Stimulated activated CD8-positive, alpha-beta memory T cell treated with anti-CD3 and anti-CD28 coated beads, Interleukin-15, amount 100 ng/mL, for 1 hour (primary cell): ENCODE measurements around the gene ANKRD6.
"Not testable (repeated sequence)": the region's sequence is repeated elsewhere in the genome, so short reads cannot be mapped to it uniquely, and the experiment has no call there.

Experiments
- DNase-seq: peaks from one replicate; pipeline ENCODE4 v3.0.0-alpha.2; 2020; ENCODE audit warnings: low read depth

ANKRD6 gene

DNA sequence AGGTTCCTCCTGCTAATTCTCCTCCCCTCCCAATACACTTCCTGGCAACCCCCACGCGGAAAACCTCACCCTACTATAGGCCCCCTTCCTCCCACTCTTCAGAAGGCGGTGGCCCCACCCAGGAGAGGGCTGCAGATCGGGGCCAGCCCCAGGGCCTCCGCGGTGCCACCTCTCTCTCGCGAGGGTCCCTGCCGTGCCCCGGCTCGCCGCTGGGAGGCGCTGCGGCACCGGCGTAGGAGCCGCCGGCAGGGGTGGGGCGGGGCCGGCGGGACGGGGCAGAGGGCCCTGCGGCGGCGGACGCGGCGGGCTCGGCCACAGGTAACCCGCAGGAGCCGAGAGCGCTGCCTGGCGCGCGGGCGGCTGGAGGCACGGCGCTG, at the start of gene ANKRD6:
Gene ANKRD6 (plus strand): TSS at position 278 of the 377 bp plus-strand sequence. CDS start 133,825 bp downstream, outside the sequence.
- peak; percentile 63 for DNase-seq

DNA sequence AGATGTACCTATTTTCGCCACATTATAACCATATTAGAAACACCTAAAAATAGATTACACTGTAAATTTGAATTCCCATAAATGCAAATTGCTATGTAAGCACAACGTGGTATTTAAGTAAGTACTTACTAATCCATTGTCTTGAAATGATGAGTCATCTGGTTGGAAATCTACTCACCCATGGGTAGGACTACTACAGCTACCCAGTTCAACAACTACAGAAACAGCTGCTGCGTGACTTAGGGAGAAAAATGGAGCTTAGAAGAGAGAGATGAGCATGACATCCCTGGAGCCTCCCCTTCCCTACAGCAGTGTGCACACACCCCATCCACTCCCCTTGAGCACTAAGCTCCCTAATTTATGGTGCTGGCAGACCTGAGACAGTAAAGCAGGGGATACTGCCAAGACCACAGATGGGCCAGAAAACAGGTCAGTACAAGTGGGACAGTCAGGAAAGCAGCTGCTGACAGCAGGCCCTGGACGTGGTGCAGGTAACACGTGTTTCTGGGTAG, 47.7 kb upstream of the ANKRD6 start:
- DNase-seq, result no peak

GRCh38 chr6:89385846-89386245, 47.1 kb upstream of the ANKRD6 start:
- DNase-seq, result no peak

GRCh38 chr6:89386917-89387491, 45.9 kb upstream of the ANKRD6 start:
- DNase-seq, result no peak

- DNase-seq, result no peak
Observed at GRCh38 chr6:89387516-89388201, 45.3 kb upstream of the ANKRD6 start.

DNA sequence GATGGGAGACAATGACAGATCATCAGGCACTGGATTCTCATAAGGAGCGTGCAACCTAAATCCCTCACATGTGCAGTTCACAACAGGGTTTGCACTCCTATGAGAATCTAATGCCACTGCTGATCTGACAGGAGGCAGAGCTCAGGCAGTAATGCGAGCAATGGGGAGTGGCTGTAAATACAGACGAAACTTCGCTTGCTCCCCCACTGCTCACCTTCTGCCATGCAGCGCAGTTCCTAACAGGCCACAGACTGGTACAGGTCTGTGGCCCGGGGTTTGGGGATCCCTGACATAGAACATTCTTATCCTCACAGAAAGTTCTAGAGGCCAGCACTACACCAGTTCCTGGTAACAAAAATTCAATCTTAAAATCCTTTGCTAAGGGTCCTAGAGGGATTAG, 44.1 kb upstream of the ANKRD6 start:
- DNase-seq, result no peak

GRCh38 chr6:89392823-89393222, 40.1 kb upstream of the ANKRD6 start:
- no peak for DNase-seq

- DNase-seq, result no peak
Observed at GRCh38 chr6:89393659-89394058, 39.3 kb upstream of the ANKRD6 start.

DNA sequence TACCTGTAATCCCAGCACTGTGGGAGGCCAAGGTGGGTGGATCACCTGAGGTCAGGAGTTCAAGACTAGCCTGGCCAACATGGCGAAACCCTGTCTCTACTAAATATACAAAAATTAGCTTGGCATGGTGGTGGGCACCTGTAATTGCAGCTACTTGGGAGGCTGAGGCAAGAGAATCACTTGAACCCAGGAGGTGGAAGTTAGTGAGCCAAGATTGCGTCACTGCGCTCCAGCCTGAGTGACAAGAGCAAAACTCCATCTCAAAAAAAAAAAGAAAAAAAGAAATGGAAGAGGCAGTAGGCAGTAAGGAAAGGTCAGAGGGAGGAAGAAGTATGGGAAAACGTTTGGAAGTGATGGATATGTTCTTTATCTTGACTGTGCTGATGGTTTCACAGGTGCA, 35.1 kb upstream of the ANKRD6 start:
- not testable (repeated sequence) for DNase-seq

GRCh38 chr6:89398762-89399525, 34.0 kb upstream of the ANKRD6 start:
- no peak for DNase-seq

GRCh38 chr6:89400050-89400449, 32.9 kb upstream of the ANKRD6 start:
- no peak for DNase-seq

GRCh38 chr6:89400912-89401399, 32.0 kb upstream of the ANKRD6 start:
- no peak for DNase-seq

DNA sequence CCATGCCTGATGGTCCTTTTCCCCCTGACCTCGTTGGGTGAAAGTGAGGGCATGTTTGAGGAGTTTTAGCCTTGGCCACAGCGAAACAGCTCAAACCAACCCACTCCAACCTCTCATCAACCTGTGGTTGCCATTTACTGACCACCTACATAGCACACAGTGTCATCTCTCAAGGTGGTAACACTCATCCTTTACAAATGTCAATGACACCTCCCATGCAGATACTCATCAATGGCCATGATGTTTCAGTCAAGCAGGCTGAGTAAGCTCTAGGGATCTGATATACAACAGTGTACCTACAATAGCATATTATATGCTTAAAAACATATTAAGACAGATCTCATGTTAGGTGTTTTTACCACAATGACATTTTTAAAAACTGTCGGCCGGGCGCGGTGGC, 30.2 kb upstream of the ANKRD6 start:
- DNase-seq, result no peak

GRCh38 chr6:89404512-89404911, 28.4 kb upstream of the ANKRD6 start:
- DNase-seq, result no peak

GRCh38 chr6:89406141-89406540, 26.8 kb upstream of the ANKRD6 start:
- no peak for DNase-seq

- DNase-seq, result no peak
Observed at GRCh38 chr6:89409461-89410035, 23.4 kb upstream of the ANKRD6 start.

DNA sequence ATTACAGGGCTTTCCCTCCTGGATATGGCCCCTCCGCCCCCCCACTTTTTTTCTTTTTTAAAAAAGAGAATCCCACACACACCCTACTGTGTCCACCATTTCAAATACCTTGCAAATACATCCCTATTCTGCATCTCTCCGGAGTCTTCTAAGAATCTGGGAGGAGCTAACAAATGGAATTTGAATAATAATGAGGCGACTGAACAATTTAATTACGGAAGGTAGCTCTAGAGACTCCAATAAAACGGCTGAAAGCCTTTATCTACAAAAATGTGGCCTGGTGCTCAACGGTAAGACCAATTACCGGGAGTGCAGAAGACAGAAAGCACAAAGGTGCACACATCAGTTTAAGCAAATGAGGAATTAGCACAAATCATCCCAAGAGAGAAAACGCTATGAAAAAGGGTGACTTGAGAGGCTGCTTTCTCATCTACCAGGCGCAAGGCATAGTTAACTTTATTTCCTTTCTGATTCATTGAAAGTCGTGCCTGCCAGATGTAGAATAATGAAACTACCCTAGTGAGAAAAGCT, 22.7 kb upstream of the ANKRD6 start:
- DNase-seq, result no peak

DNA sequence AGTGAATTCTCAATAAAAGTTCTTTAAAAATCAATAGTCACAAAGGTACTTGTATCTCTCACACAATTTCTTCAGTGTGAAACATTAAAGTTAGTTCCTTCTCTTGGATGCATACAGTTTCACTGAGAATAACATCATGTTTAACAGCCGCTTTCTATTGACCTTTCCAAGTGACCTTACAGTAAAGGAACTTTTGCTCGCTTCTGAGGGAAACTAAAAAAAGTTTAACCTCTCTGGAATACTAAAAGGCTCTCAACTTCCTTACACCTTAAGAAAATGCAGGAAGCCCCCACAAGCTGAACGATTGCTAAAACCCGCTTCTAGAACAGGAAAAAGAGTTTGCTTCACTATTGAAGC, 22.2 kb upstream of the ANKRD6 start:
- no peak for DNase-seq

DNA sequence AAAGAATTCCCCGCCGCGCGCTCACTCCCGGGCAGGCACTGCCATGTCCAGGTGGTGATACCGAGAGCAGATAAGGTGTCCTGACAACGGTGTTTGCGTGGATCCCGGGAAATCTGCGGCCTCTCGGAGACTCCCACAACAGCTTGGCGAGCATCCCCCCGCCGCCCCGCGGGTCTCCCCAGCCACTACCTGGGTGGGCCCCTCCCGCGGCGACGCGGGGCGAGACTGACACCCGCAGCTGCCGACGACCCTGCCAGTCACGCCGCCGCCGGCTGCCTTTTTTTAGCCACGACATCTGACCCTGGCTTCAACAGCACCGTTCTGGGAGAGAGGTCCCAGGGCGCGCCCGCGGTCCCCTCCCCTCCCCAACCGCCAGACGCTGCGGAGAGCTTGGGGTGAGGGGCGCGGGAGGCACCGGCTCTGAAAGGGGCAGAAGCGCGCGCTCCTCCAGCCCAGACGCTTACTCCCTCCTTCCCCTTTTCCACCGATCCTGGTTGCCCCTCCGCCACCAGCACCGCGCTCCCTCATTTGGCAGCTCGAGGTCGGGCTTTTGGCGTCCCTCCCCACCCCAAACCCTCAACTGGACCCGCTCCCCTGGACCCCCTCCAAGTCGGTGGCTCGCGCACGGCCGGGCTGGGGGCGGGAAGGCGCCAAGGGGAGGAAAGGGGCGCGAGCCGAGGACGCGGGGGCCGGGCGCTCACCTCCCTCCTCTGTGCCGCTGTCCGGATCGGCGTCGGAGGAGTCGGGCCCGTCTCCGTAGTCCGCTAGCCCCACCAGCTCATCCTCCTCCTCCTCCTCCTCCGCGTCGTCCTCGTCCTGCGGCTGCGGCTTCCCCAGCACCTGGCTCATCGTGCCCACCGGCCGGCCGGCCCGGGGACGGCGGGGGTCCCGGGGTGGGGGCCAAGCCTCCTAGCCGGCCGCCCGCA, 21.5 kb upstream of the ANKRD6 start:
- no peak for DNase-seq

DNA sequence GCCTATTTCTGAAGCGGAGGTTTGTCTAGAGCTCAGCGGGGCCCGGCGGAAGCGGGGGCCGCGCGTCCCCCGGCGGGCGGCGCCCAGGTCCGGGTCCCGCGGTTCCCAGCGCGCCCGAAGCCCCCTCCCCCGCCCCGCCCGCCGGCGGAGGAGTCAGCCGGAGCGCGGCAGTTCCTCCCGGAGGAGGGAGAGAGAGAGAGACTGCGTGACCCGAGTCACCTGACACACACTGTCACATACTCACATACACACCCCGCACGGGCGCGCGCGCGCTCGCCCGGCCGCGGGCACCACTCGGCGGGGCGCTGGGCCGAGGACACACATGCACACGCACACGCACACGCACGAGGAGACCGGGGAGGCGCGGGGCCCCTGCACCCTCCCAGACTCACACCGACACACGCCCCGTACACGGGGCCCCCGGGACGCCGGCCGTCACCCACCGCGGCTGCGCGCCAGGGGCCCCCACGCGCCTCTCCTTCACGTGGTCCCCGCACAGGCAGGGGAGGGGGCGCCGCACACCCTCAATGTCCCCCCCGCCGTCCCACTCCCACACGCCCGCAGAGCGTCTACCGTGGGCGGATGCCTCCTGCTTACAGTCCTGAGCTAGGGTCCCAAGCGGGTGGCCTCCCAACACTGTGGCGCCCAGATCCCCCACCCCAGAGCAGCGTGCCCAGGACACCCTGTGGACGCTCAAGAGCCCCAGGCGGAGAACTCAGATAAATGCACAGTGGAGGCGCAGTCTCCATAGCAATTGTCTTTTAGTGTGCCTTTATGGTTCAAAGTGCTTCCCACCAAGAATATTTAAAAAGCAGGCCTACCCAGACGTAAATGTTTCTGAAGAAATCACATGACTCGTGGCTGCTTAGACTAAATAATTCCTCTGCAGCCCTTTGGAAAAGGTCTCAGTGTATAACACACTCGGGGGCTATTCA, 20.6 kb upstream of the ANKRD6 start, which contains the start of gene RRAGD:
Gene RRAGD (minus strand): TSS at position 203 of the 935 bp plus-strand sequence. CDS start 280 bp downstream, outside the sequence.
- DNase-seq, result no peak
